Sigmoid colon (tissue), 4 donors: Measurements from ENCODE around the gene PKDCC.

Experiments
- CTCF ChIP-seq, 4 experiments: fragments of 450-650 bp in 3 of 4; fragments of 200-600 bp in 1 of 4; IDR thresholded peaks; one replicate each; pipeline ENCODE4 v1.5.1; 2016 to 2019; ENCODE audit warnings: antibody characterized with exemption in 4 of 4, mild to moderate bottlenecking in 3 of 4, moderate library complexity in 2 of 4
- EP300 ChIP-seq, 4 donors: sonication (generic); formaldehyde crosslinking; IDR thresholded peaks; one replicate each; pipeline ENCODE4 v1.6.1; 2017; ENCODE audit warnings: antibody characterized with exemption in 4 of 4
- POLR2A ChIP-seq, 2 donors: fragments of 450-650 bp; IDR thresholded peaks; one replicate each; pipeline ENCODE4 v1.6.1; 2016; ENCODE audit warnings: antibody characterized with exemption in 2 of 2, mild to moderate bottlenecking in 2 of 2, moderate library complexity in 2 of 2
- POLR2AphosphoS5 ChIP-seq, 4 donors: sonication (generic); formaldehyde crosslinking; IDR thresholded peaks; one replicate each; pipeline ENCODE4 v1.6.1; 2017; ENCODE audit warnings: antibody characterized with exemption in 4 of 4

- TF ChIP-seq CTCF (IDR thresholded peaks at IDR 0.05) (no peak), POLR2AphosphoS5 (IDR thresholded peaks at IDR 0.05) (no peak), POLR2A (IDR thresholded peaks at IDR 0.05) (no peak), EP300 (IDR thresholded peaks at IDR 0.05) (no peak)
Observed at GRCh38 chr2:42057902-42058450, 10.2 kb downstream of the PKDCC start.
